Neural crest cell (in vitro differentiated cells): ENCODE data around the gene SP4. TPM values are rescaled to one million over a fixed set of nuclear protein-coding genes. Genes with fewer than 3 reads are reported as not detected.

Experiments
- DNase-seq: peaks from one replicate; pipeline ENCODE4 v3.0.0; 2021; ENCODE audit warnings: low read depth, mixed read lengths, low spot score
- H3K27ac Mint-ChIP-seq: one replicate; pipeline ENCODE4 v1.8.0; 2021; ENCODE audit warnings: mild to moderate bottlenecking, mixed read lengths; ENCODE audit not compliant: unreplicated experiment
- H3K27me3 Mint-ChIP-seq: 2 replicates; pipeline ENCODE4 v1.8.0; 2021; ENCODE audit warnings: low read depth, mild to moderate bottlenecking, mixed read lengths
- H3K36me3 Mint-ChIP-seq: 2 replicates; pipeline ENCODE4 v1.8.0; 2021; ENCODE audit warnings: low read depth, mild to moderate bottlenecking, mixed read lengths
- H3K4me1 Mint-ChIP-seq: 2 replicates; pipeline ENCODE4 v1.8.0; 2021; ENCODE audit warnings: mixed read lengths
- H3K4me3 Mint-ChIP-seq: one replicate; pipeline ENCODE4 v1.8.0; 2021; ENCODE audit warnings: mild to moderate bottlenecking, mixed read lengths
- H3K9me3 Mint-ChIP-seq: 2 replicates; pipeline ENCODE4 v1.8.0; 2021; ENCODE audit warnings: mixed read lengths
- total RNA-seq: library from RNA; stranded (reverse); gene quantifications from 2 replicates; pipeline ENCODE4 v1.2.1, GENCODE V29; 2021
- TF ChIP-seq, protein P1 (sequence below): fragments of 200-600 bp; sonication (generic); conservative IDR thresholded peaks from 2 replicates; pipeline ENCODE4 v1.5.0; 2021; ENCODE audit warnings: antibody characterized with exemption, mild to moderate bottlenecking

The SP4 gene
- total RNA-seq, 1 donor from 2014 or later, result 20.6 TPM

DNA sequence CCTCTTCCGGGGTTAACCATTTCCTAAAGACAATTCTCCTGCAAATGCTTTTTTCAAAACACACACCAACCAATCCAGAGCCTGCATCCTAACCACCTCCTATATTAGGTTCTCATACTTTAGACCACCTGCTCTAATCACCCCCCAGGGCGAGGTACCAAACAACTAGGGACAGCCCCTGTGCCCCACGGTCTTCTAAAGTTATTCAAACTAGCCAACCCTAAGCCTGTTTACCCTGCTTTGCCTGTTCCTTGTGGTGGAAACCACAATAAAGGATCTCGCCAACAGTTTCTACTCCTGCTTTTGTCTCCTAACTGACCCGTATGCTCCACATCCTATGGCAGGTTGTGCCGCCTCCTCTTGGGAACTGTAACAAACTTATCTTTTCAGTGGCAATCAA is 21.1 kb downstream of the SP4 start:
- Mint-ChIP-seq H3K9me3 (peaks cover 20% of the 10 kb centered on the region), H3K4me1 (no peaks in the 10 kb centered on the region), H3K27me3 (no peaks in the 10 kb centered on the region), H3K36me3 (peaks cover 45% of the 10 kb centered on the region), H3K4me3 (no peak overlapping the region), H3K27ac (no peak overlapping the region)
- TF ChIP-seq, protein P1, sequence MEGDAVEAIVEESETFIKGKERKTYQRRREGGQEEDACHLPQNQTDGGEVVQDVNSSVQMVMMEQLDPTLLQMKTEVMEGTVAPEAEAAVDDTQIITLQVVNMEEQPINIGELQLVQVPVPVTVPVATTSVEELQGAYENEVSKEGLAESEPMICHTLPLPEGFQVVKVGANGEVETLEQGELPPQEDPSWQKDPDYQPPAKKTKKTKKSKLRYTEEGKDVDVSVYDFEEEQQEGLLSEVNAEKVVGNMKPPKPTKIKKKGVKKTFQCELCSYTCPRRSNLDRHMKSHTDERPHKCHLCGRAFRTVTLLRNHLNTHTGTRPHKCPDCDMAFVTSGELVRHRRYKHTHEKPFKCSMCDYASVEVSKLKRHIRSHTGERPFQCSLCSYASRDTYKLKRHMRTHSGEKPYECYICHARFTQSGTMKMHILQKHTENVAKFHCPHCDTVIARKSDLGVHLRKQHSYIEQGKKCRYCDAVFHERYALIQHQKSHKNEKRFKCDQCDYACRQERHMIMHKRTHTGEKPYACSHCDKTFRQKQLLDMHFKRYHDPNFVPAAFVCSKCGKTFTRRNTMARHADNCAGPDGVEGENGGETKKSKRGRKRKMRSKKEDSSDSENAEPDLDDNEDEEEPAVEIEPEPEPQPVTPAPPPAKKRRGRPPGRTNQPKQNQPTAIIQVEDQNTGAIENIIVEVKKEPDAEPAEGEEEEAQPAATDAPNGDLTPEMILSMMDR, result no peak
- DNase-seq, result no peak

DNA sequence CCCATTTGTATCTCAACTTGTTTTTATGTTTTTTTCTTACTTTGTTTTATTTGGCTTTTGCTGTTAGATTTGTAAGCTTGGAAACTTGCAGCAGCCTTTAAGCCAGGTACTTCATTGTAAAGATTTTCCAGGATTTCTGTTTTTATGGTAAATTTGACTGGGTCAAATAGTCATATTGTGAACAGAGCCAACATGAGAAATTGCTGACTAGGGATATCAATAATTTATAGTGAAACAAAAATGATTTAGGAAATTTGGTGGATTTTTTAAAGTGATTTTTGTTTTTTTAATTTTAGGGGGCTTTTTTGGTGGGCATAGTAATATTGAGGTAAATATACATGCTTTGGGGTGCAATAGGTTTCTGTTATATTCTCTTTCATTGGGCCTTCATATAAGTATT is 22.2 kb downstream of the SP4 start:
- no peak overlapping the region for H3K4me3 Mint-ChIP-seq
- H3K36me3 Mint-ChIP-seq, result peaks cover 55% of the 10 kb centered on the region
- no peaks in the 10 kb centered on the region for H3K27me3 Mint-ChIP-seq
- no peak for DNase-seq
- H3K4me1 Mint-ChIP-seq, result no peaks in the 10 kb centered on the region
- no peak overlapping the region for H3K27ac Mint-ChIP-seq
- TF ChIP-seq, protein P1, result no peak
- peaks cover 20% of the 10 kb centered on the region for H3K9me3 Mint-ChIP-seq

DNA sequence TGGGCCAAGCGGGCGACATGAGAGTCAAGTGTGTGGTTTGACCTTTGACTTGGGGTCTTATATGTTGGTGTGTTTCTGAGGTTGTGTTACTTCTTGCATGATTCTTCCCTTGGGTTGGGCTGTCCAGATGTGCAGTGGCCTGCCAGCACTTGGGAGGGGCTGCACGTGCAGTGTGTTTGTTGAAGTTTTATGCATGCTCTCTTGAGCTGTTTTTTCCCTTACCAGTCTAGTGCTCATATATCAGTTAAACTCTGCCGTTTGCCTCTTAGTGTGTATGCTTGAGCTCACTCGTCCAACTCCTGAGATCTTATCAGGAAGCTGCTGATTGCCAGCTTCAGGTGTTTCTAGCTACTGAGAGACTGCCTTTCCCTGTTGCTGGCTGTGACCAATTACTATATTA is 23.1 kb downstream of the SP4 start:
- Mint-ChIP-seq H3K4me1 (no peaks in the 10 kb centered on the region), H3K36me3 (peaks cover 61% of the 10 kb centered on the region), H3K27me3 (no peaks in the 10 kb centered on the region), H3K9me3 (peaks cover 25% of the 10 kb centered on the region), H3K27ac (no peak overlapping the region), H3K4me3 (no peak overlapping the region)
- no peak for DNase-seq
- TF ChIP-seq, protein P1, result no peak

DNA sequence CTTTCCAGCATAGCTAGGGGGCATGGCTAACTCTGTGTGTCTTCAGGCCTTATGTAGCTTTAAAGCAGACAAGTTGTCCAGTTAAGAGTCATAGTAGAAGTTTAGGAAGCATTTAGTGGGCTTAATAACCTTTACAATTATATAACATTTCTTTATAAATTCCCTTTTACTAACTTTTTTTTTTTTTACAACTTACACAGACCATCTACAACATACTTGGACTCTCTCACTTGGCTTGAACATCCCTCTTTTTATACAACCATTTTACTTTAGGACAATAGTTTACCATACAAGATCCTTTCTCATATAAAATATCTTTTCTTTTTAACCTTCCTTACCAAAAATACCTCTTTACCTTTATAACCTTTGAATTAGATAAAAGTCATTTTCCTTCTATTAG is 26.3 kb downstream of the SP4 start:
- Mint-ChIP-seq H3K4me3 (no peak overlapping the region), H3K4me1 (no peaks in the 10 kb centered on the region), H3K36me3 (peaks cover 67% of the 10 kb centered on the region), H3K27me3 (no peaks in the 10 kb centered on the region), H3K9me3 (peaks cover 27% of the 10 kb centered on the region), H3K27ac (no peak overlapping the region)
- TF ChIP-seq, protein P1, result no peak
- no peak for DNase-seq

DNA sequence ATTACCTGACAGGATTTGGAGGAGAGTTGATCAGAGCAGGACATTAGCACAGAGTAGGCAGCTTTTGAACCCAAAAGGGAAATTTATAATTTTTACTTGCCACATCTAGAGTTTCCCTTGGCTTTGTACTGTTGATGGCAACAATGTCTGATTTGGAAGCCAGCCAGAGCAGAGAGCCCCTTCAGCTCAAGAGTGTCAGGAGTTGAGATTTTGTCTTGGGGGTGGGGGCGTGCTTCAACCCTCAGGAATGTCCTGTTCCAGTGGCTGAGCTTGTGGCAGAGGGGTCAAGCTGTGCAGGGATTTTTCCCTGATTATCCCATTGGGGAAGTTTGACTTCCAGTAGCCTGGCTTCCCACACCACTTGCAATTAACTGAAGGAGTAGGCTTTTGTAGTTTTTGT is 27.0 kb downstream of the SP4 start:
- DNase-seq, result no peak
- H3K27me3 Mint-ChIP-seq, result no peaks in the 10 kb centered on the region
- H3K36me3 Mint-ChIP-seq, result peaks cover 73% of the 10 kb centered on the region
- H3K27ac Mint-ChIP-seq, result no peak overlapping the region
- no peak overlapping the region for H3K4me3 Mint-ChIP-seq
- peaks cover 30% of the 10 kb centered on the region for H3K9me3 Mint-ChIP-seq
- no peaks in the 10 kb centered on the region for H3K4me1 Mint-ChIP-seq
- TF ChIP-seq, protein P1, result no peak

DNA sequence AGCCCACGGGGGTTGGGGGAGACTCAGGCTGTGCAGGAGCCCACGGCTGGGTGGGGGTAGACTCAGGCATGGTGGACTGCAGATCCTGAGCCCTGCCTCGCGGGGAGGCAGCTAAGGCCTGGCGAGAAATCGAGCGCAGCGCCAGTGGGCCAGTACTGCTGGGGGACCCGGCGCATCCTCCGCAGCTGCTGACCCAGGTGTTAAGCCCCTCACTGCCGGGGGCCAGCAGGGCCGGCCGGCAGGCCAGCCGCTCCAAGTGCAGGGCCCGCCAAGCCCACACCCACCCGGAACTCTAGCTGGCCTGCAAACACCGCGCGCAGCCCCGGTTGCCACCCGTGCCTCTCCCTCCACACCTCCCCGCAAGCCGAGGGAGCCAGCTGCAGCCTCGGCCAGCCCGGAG is 33.4 kb downstream of the SP4 start:
- H3K27ac Mint-ChIP-seq, result no peak overlapping the region
- H3K4me3 Mint-ChIP-seq, result no peak overlapping the region
- TF ChIP-seq, protein P1, result no peak
- peaks cover 41% of the 10 kb centered on the region for H3K36me3 Mint-ChIP-seq
- no peaks in the 10 kb centered on the region for H3K4me1 Mint-ChIP-seq
- no peaks in the 10 kb centered on the region for H3K27me3 Mint-ChIP-seq
- H3K9me3 Mint-ChIP-seq, result peaks cover 12% of the 10 kb centered on the region
- DNase-seq, result no peak
